Measurements from ENCODE around the gene MOV10.

Gene MOV10

DNA sequence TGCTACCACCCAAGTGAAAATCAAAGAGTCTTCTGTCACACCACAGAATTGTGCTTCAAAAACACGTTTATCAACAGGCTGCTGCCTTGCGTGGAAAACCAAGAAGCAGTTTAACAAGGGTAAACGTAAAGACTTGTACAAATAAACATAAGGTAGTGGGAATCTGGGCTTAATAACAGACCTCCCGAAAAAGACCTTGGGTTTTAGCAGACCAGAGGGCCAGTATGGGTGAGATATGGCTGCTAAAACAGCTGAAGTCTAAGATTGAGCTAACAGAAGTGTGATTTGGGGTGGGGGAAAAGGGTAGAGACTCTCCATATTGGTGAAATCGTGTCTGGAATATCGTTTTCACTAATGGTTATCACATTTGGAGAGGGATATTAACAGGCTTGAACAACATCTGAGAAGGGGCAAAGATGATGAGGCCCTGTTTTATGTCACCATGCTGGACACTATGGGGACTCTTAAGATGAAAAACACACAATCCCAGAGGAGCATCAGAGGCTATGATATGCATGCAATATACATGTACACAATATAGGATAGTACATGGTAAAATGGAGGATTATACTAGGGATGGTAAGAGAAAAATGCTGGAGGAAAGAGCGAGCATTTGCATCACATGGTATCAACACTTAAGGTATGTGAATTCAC lies 1.4 kb downstream of the MOV10 start:
- no peak for DNase-seq

GRCh38 chr1:112676543-112676942 lies 2.1 kb downstream of the MOV10 start:
- no peak for DNase-seq

- DNase-seq, result no peak
These were observed 3.0 kb downstream of the MOV10 start for GRCh38 chr1:112677501-112677900.

DNA sequence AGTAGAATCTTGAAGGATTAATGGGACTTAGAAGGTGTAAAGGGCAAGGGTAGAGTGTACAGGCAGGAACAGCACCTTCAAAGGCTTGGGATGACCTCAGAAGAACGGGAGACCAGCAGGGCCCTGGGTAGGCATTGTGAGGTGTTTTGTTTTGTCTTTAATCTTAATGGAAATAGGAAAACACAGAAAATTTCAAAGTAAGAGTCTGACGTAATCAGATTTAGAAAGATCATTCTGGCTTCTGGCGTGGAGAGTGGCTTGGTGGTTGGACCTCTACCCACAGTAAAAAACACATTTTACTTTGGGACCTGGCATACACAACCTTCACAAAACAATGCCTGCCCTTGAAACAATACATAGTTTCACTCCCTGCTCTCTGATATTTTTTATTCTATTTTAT lies 4.1 kb downstream of the MOV10 start:
- DNase-seq, result no peak

DNA sequence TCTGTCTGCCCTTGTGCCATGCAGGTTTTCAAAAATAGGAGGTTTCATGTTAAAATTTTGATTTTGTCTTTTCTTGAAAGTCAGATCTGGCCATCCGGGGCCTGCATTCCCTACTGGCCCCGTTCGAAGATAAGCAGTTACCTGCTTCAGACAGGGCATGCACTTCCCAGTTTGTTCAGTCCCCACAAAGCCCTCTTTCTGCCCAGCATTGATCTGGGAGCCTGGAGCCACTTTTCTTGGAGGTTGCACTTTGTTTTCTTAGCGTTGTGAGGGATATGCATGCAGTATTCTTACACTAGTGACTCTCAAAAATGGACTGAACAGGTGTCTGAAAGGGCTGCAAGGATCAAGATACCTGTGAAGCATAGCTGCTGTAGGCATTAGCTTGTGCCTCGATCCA lies 11.5 kb downstream of the MOV10 start:
- DNase-seq, result no peak

DNA sequence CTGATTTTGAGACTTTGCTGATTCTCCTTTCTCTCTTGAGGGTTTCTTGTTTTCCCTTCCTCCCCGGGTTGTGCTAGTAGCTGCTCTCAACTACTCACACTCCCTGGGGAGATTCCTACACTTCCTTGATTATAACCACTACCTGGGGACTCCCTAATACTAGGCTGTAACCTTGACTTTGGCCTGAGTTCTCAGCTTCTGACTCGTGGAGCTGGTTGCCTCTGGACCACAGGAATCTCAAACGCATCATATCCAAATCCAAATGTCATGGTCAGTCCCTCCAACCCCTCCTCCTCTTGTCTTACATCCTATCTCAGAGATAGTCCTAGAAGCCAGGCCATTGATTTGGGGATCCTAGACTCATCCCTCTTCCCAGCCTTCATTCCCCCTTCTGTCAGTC lies 12.0 kb downstream of the MOV10 start:
- no peak for DNase-seq

DNA sequence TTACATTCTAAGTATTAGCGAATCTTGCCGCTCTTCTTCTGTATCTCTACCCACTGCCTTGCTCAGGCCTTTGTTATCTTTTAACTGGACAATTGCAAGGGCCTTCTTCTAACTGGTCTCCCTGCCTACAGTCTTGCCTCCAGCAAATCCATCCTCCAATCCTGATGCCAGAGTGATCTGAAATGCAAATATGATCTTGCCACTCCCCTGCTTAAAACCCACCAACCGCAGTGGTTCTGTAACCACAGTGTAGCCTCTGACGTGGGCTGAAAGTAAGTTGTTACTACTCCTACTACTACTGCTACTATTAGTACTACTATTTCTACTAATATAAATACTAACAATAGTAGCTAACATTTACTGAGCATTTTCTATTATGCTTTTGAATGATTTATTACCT lies 12.4 kb downstream of the MOV10 start:
- DNase-seq, result no peak

DNA sequence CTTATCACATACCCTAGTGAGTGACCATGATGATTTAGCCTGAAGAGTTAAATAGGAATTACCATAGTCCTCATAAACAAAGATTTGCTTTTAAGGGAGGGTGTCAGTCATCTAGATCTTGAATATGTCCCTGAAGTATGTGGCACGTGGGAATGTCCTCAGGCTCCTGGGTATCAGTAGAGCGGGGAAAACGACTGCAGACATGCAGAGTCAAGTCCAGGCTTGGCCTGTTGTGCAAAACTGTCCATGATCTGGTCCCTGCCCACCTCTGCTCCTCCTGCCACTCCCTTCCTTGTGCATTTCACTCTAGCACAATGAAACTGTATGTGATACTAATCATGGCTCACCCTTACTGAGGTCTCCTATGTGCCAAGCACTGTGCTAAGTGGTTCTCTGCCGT lies 12.9 kb downstream of the MOV10 start:
- no peak for DNase-seq

- DNase-seq, result no peak
These were observed 13.5 kb downstream of the MOV10 start for GRCh38 chr1:112687785-112688496.

DNA sequence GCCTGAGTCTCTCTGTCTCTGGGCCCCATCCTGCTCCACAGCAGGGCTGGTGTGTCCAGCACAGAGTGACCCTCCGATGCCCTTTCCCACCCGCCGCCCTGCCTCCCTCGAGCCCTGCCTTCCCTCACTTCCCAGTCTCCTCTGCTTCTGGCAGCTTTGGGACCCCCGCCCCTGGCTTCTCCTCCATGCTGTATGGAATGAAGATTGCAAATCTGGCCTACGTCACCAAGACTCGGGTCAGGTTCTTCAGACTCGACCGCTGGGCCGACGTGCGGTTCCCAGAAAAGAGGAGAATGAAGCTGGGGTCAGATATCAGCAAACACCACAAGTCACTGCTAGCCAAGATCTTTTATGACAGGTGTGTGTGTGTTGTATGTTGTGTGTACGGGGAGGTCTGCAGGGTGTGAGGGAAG lies 14.3 kb downstream of the MOV10 start:
- DNase-seq, result no peak

GRCh38 chr1:112689196-112689841 lies 14.9 kb downstream of the MOV10 start:
- no peak for DNase-seq

DNA sequence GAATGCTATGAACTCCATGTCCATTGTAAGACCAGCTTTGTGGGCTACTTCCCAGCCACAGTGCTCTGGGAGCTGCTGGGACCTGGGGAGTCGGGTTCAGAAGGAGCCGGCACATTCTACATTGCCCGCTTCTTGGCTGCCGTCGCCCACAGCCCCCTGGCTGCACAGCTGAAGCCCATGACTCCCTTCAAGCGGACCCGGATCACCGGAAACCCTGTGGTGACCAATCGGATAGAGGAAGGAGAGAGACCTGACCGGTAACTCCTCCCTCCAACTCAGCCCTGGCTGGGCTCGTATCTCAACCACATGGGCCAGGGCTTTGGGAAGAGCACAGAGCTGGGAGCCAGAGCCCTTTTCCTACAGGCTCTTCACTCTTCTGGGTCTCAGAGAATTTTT lies 15.4 kb downstream of the MOV10 start:
- DNase-seq, result no peak

DNA sequence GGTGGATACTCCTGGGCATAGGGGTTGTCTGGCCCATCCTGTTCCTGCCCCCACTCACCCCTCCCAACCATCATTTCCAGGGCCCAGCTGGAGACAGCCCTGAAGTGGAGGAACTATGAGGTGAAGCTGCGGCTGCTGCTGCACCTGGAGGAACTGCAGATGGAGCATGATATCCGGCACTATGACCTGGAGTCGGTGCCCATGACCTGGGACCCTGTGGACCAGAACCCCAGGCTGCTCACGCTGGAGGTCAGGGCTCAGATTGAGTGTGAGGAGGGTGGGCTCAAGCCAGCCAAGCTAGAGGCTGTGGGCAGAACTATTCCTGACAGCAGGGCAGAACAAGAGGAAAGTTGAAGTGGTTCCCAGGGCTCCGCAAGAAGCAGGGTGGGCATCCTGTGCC lies 18.2 kb downstream of the MOV10 start:
- no peak for DNase-seq

- no peak for DNase-seq
These were observed 19.4 kb downstream of the MOV10 start for GRCh38 chr1:112693821-112694220.

DNA sequence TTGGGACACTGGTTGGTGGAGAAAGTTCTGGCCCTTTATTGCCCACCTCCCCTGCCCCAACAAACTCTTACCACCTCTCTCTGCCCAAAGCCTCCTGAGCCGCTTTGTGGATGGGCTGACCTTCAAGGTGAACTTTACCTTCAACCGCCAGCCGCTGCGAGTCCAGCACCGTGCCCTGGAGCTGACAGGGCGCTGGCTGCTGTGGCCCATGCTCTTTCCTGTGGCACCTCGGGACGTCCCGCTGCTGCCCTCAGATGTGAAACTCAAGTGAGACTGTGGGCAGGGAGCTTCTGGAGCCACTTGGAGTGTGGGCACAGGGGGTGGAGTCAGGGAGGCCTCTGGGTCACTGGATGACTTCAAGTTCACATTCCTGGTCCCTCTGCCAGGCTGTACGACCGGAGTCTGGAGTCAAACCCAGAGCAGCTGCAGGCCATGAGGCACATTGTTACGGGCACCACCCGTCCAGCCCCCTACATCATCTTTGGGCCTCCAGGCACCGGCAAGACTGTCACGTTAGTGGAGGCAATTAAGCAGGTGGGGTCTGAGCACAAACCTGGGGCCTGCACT lies 20.0 kb downstream of the MOV10 start:
- DNase-seq, result no peak

- no peak for DNase-seq
These were observed 20.8 kb downstream of the MOV10 start for GRCh38 chr1:112695276-112695675.

DNA sequence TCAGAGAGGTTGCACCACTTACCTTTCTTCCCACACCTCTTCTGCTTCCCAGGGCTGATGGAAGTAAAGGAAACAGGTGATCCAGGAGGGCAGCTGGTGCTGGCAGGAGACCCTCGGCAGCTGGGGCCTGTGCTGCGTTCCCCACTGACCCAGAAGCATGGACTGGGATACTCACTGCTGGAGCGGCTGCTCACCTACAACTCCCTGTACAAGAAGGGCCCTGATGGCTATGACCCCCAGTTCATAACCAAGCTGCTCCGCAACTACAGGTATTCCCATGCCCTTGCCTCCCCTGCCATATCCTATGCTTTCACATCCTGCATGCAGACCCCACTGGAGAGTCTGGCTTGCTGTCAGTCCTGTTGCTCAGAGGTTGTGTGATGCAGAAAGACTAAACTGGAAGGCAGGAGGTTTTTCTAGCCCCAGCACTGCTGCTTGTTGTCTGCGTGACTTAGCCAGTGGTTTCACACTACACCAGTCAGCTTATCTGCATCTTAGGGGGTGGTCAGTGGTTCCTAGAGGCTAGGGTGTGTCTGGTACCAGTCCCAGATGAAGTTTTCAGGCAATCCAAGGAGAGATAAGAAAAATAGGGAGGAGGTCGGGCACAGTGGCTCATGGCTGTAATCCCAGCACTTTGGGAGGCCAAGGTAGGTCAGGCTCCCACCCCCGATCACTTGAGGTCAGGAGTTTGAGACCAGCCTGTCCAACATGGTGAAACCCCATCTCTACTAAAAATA lies 22.3 kb downstream of the MOV10 start:
- DNase-seq, result no peak

- no peak for DNase-seq
These were observed 23.3 kb downstream of the MOV10 start for GRCh38 chr1:112697781-112698201.

- DNase-seq, result no peak
These were observed 24.2 kb downstream of the MOV10 start for GRCh38 chr1:112698366-112699310.

DNA sequence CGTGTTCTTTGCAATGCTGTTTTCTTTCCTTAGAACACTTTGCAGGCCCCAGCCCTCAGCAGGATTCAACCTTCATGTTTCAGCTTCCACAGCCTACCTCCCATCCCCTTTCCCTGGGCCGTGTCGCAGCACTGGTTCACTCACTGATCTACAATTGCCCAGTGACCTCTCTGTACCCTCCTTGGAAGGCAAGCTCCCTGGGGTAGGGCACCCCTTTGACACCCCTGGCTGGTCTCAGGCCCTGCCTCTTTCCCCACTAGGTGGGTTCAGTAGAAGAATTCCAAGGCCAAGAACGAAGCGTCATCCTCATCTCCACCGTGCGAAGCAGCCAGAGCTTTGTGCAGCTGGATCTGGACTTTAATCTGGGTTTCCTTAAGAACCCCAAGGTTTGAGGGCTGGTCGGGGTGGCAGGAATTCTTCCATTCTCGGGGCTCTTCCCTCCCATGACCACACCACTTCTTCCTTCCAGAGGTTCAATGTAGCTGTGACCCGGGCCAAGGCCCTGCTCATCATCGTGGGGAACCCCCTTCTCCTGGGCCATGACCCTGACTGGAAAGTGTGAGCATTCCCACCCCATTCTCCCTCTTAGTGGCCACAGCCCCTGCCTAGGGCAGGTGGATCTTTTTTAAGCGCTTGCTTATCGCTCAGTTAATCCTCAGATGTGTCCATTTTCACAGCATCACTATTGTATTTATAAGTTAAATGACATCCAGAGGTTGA lies 25.1 kb downstream of the MOV10 start:
- no peak for DNase-seq

Measured in NCI-H748 treated with DMSO at 0.1 percent for 48 hours (cell line).